ENCODE measurements around the gene LIMS1.
A peak's percentile ranks its signal among the peaks of the same experiment; 100 is the strongest.
"Not testable (repeated sequence)": the region's sequence is repeated elsewhere in the genome, so short reads cannot be mapped to it uniquely, and the experiment has no call there.

LIMS1 gene

DNA sequence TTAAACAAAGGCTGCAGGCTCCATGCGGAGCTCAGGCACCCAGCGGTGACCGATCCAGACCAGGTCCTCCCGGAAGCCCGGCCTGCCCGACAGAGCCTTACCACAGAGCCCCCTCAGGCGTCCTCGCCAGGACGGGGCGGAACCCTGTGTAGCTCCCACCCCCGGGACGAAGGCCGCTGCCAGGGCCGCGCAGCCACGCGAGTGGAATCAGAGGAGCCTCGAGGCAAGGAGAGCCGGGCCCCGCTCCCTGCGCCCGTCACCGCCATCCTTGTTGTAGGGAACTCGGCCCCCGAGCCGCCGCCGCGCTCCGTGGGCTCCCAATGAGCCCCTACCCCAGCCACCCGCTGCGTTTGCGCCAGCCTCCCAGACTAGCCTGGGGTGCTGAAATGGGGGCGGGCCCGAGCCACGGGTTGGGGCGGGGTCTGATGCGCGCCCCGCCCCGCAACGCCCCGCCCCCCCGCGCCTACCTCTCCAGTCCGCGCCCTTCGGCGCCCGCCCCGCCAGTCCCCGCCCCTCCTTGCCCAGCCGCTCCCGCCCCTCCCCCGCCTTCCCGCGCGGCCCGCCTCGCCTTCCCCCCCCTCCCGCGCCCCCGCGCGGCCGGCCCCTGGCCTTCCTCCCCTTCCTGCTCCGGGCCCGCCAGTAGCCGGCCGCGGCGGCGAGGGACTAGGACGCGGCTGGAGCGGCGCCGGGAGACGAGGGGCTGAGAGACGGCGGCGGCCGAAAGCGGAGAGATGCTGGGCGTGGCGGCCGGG, at the start of gene LIMS1:
Gene LIMS1, plus strand, starts transcription at position 639 of the 752 bp plus-strand sequence. Its CDS starts 93 bp downstream, at position 732.
- peak; percentile 70 for DNase-seq (ENCODE audit: low read depth)

DNA sequence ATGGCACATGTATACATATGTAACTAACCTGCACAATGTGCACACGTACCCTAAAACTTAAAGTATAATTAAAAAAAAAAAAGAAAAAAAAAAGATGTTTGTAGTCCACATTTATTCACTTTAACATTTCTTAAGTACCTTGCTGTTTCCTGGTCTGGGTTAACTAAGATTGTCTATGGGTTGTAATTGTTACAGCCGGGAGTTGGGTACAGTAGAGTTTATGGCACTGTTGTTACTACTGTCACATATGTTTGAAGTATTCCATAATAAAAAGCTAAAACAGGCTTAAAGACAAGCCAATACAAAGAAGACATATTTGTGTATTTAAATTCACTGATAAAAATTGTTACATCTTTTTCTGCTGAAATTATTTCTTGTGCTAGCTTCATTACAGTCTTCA, 49.0 kb upstream of the LIMS1 start:
- no peak for DNase-seq (ENCODE audit: low read depth)

GRCh38 chr2:108490506-108491122, 43.7 kb upstream of the LIMS1 start:
- no peak for DNase-seq (ENCODE audit: low read depth)

GRCh38 chr2:108491848-108492247, 42.4 kb upstream of the LIMS1 start:
- no peak for DNase-seq (ENCODE audit: low read depth)

DNA sequence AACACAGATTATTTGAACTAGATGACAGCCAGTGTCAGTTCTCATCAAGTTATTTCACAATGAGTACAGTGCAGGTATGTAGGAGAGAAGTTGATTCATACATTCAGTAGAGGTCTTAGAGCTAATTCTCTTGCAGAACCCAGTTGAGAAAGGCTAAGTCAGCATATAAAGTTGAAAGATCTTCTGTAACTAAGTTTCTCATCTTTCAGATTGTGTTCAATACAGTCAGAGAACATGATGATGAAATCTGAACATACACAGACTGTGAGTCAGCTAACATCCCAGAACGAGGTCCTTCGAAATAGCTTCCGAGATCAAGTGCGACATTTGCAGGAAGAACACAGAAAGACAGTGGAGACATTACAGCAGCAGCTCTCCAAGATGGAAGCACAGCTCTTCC, 41.9 kb upstream of the LIMS1 start:
- no peak for DNase-seq (ENCODE audit: low read depth)

DNA sequence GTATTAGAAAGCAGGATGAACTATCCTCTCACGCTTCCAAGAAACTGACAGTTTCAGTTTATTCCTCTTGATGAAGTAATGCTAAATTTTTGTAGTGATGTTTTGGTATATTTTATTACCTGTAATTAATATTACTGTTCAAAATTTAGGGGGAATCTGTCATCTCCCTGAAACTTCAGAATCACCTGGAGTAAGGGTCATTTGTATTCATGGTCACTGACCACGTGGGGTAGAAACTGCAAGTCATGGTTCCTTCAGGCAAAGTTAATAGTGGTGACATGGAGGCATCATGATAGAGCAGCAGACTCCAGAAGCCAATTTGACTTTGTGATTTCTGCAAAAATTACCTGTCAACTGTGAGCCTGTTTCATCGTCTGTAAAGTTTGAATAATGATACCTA, 38.1 kb upstream of the LIMS1 start:
- DNase-seq (ENCODE audit: low read depth): not testable (repeated sequence)

DNA sequence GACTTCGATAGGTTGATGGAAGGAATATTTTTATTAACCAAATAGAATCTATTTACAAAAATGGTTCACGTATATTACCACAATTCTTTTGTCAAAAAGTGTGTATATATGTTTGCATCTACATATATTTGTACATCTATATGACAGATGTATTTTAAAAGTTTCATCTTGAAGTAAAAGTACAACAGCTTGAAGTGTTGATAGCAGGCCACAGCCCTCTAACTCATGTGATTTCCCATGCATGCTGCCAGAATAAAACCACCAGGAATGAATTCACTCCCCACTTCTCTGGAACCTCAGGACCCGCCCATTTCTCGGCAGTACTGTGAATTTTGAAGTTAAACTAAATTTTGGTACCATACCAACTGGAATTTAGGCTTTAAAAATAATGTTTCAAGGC, 26.6 kb upstream of the LIMS1 start:
- not testable (repeated sequence) for DNase-seq (ENCODE audit: low read depth)

DNA sequence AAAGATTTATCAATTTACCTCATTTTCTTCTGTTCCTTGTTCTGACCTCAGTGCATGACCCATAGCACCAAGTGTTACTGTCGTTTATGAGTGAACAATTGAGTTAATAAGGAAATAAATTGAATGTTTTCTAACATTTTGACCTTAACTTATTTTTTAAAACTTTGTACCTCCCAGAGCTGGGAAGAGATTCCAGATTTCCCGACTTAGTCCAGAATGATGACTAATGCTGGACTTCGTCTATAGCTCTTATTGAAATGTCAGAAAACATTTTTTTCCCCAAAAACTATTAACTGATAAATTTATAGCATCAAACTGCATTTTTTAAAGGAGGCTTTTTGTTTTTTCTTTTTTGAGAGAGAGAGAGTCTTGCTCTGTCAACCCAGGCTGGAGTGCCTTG, 21.8 kb upstream of the LIMS1 start:
- DNase-seq (ENCODE audit: low read depth): not testable (repeated sequence)

- not testable (repeated sequence) for DNase-seq (ENCODE audit: low read depth)
These were observed 19.8 kb upstream of the LIMS1 start for GRCh38 chr2:108514478-108514877.

DNA sequence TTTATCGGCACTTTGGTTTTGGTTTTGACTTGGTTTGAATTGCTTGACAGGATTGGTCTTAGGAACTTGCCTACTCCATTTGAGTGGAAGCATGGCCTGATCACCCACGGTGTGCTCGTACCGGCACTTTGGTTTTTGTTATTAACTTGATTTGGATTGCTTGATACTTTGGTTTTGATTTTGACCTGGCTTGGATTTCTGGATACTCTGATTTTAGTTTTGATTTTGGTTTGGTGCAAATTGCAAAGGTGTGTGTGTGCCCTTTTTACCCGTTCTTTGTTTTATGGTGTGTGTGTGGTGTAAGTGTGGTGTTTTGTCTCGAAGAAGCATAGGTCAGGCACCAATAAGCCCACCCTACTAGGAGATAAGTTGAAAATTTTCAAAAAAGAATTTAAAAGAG, 9.6 kb upstream of the LIMS1 start:
- not testable (repeated sequence) for DNase-seq (ENCODE audit: low read depth)

DNA sequence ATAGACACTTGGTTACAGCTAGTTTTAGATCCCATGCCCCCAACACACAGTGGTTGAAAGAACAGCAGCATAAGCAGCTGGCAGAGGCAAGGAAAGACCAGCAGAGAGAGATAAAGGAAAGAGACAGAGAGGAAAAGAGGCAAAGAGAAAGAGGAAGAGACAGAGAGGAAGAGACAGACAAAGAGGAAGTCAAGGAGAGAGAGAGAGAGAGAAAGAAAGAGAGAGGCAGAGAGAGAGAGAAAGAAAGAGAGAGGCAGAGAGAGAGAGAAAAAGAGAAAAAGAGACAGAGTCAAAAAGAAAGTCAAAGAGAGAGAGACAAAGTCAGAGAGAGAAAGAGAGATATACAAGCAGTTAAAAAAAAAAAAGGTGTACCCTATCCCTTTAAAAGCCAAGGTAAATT, 9.0 kb upstream of the LIMS1 start:
- not testable (repeated sequence) for DNase-seq (ENCODE audit: low read depth)

GRCh38 chr2:108531674-108532055, 2.6 kb upstream of the LIMS1 start:
- no peak for DNase-seq (ENCODE audit: low read depth)

DNA sequence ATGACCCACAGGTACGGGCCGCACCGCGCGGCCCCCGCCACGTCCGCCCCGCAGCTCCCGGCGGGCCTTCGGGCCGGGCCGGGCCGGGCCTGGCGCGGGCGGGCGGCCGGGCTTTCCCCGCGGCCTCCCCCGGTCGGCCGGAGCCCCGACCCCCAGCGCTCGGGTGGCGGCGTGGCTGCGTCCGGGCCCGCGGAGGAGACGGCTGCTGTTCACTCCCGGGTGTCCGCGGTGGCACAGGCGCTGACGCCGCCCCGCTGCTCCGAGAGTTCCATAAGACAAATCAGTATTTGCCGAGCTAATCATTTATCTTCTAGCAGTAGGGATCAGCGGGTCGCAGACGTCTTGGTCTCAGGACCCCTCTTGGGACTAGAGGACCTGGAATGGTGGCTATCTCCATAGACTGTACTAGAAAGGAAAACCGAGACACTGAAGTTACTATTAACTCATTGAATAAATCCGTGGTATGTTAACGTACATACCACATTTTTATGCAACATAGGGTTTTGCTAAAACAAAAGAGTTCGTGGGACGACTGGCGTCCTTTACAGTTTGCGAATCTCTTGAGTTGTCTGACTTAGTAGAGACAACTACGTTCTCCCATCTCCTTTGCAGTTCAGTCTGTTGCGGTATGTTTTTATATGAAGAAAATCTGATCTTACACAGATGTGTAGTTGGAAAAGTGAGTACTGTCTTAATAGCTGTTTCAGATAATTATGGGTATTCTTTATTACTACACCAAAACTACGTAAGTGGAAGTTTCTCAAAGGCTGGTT, 500 bp downstream of the LIMS1 start:
- peak; percentile 13 for DNase-seq (ENCODE audit: low read depth)

DNA sequence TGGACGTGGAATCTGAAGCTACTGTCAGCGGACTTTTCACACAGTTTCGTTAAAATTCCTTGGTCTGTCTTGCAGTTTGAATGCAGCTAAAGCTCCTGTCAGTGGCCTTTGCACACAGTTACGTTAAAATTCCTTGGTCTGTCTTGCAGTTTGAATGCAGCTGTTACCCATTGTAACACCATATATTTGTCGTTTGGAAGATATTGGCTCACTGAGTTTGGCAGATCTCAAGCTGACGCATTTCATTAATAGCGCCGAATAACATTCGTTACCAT, 1.0 kb downstream of the LIMS1 start:
- DNase-seq (ENCODE audit: low read depth): no peak

DNA sequence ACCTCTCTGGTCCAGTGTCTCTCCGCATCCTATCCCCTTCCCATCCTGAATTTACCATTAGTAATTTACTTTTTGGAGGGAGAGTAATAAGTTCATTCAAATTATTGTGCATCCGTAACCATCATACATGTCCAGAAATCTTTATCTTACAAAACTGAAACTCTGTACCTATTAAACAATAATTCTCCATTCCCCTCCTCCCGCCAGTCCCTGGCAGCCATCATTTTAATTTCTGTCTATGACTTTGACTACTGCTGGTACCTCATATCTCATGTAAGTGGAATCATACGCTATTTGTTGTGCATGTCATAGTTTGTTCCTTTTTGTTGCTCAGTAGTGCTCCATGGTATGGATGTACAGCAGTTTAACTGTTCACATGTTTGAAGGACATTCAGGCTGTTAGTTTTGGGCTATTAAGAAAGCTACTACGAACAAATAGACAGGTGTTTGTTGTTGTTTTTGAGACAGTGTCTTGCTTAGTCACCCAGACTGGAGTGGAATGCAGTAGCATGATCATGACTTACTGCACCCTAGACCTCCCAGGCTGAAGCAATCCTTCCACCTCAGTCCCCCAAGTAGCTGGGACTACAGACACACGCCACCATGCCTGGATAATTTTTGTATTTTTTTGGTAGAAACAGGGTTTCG, 2.0 kb downstream of the LIMS1 start:
- DNase-seq (ENCODE audit: low read depth): no peak

- DNase-seq (ENCODE audit: low read depth): no peak
These were observed 2.6 kb downstream of the LIMS1 start for GRCh38 chr2:108536911-108537310.

GRCh38 chr2:108538000-108538625, 3.8 kb downstream of the LIMS1 start:
- no peak for DNase-seq (ENCODE audit: low read depth)

DNA sequence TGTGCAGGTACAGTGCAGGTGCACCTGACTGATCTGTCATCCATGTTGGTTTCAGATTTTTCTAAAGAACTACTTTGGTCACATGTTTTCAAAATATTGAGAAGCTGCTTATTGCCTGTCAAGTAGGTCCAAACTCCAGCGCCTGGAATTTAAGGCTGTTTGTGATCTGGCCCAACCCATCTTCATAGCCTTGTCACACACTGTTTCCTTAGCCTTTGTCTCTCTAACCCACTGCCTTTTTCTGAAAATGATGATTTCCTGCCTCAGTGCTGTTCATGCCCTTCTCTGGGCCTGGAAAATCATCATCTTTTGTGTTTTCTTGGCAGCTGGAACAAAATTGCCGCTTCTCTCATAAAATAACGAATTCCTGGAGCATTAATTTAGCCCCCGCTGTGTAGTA, 7.2 kb downstream of the LIMS1 start:
- no peak for DNase-seq (ENCODE audit: low read depth)

- DNase-seq (ENCODE audit: low read depth): no peak
These were observed 7.8 kb downstream of the LIMS1 start for GRCh38 chr2:108542071-108542470.

GRCh38 chr2:108547606-108548005, 13.3 kb downstream of the LIMS1 start:
- DNase-seq (ENCODE audit: low read depth): no peak

DNA sequence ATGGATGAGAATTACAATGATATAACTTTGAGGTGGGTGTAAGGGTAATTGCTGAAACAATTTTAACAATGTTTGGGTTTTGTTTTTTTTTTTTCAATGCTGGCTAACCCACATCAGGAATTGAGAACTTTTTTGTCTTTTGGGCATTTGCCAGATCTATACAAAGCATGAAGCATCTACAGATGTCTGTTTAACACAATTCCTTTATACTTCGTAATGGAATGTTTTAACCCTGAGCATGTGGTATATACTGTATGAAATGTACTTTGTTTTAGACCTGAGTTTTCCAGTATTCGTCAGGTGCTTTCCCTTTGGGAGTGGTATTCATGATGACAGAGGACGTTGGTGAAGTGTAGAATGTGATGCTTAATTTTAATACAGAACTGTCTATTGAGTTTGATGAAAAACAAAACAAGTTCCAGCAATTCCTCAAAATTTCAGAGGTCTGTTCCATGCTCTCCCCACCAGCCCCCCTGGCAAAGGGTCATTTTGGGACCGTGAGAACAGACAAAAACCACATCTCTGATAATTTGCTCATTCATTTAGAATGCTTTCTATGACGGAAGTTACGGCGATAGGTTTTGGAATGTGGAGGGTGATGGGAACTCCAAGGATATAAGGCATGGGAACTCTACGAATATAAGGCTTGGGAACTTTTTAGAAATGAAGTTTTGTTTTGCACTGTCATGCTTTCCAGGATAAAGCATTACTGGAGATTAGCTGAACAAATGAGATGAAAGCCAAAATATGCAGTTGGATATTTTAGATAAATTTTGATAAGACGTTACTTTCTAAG, 14.1 kb downstream of the LIMS1 start:
- DNase-seq (ENCODE audit: low read depth): no peak
